Thyroid gland (tissue), 4 donors: ENCODE data around the gene IFI27L1.

ENCODE experiments used
- POLR2A ChIP-seq, 2 donors: fragments of 450-650 bp; IDR thresholded peaks; one replicate each; pipeline ENCODE4 v1.6.1; 2017; ENCODE audit warnings: antibody characterized with exemption in 2 of 2, mild to moderate bottlenecking in 2 of 2, moderate library complexity in 1 of 2
- TF ChIP-seq, protein P1 (sequence below), 6 experiments: fragments of 200-600 bp in 3 of 6; fragments of 450-650 bp in 3 of 6; sonication (generic) in 3 of 6; IDR thresholded peaks; one replicate each; pipeline ENCODE4 v1.5.1; 2016 to 2019; ENCODE audit warnings: antibody characterized with exemption in 6 of 6, mild to moderate bottlenecking in 2 of 6, inconsistent platforms in 1 of 6, moderate library complexity in 1 of 6

DNA sequence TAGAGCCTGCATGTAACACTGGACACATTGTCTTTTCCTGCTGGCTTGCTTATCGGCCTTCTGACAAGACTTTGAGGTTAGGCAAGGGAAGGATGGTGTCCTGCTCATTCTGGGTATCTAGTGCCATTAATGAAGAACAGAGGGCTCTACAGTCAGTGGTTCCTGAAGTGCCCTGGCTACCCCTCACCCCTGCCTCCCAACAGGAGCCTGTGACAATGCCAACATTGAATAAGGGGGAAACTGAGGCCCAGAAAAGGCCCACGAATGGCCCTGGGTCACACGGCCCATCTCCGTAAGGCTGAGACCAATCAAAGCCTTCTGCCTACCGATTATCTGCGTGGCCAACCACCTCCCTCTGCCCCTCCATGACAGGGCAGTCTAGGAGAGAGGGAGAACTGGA lies 46.2 kb downstream of the IFI27L1 start:
- no peak for TF ChIP-seq POLR2A (IDR thresholded peaks at IDR 0.05)
- TF ChIP-seq, protein P1, sequence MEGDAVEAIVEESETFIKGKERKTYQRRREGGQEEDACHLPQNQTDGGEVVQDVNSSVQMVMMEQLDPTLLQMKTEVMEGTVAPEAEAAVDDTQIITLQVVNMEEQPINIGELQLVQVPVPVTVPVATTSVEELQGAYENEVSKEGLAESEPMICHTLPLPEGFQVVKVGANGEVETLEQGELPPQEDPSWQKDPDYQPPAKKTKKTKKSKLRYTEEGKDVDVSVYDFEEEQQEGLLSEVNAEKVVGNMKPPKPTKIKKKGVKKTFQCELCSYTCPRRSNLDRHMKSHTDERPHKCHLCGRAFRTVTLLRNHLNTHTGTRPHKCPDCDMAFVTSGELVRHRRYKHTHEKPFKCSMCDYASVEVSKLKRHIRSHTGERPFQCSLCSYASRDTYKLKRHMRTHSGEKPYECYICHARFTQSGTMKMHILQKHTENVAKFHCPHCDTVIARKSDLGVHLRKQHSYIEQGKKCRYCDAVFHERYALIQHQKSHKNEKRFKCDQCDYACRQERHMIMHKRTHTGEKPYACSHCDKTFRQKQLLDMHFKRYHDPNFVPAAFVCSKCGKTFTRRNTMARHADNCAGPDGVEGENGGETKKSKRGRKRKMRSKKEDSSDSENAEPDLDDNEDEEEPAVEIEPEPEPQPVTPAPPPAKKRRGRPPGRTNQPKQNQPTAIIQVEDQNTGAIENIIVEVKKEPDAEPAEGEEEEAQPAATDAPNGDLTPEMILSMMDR (IDR thresholded peaks at IDR 0.05), result no peak
